ENCODE results near the gene DGKQ. TPM values are rescaled to one million over a fixed set of nuclear protein-coding genes. Genes with fewer than 3 reads are reported as not detected.

Gene DGKQ
- total RNA-seq, 2 experiments from 2014 or later: 22.9 to 27.6 TPM

- DNase-seq (no peak), ATAC-seq (no peak)
- no peaks in the 10 kb centered on the region for H3K27me3 Mint-ChIP-seq
- no peak overlapping the region for H3K4me3 Mint-ChIP-seq
- H3K9me3 Mint-ChIP-seq (ENCODE audit: low read depth): peaks cover 9% of the 10 kb centered on the region
- peaks cover 43% of the 10 kb centered on the region for H3K36me3 Mint-ChIP-seq
- H3K4me1 Mint-ChIP-seq: peaks cover 5% of the 10 kb centered on the region
- CTCF ChIA-PET: no interaction called here
- H3K27ac Mint-ChIP-seq: no peak overlapping the region
These were observed 62.8 kb downstream of the DGKQ start for GRCh38 chr4:910366-911091.

DNA sequence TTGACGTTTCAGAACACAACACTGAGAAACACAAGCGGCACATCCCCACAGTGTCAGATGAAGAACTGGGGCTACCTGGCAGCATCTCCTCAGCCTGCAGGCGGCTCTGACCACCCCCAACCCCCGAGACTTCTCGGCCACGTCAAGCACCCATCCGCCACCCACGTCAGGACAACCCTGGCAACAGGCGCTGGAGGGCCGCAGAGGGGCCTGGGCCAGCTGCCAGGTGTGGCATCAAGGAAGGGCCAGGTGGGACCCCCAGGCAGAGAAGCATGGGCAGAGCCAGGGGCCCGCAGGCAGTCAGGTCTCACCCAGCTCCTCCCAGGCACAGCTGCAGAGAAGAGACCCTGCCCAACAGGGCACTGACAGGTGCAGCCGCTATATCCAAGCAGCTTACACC is 63.5 kb downstream of the DGKQ start:
- no peak overlapping the region for H3K4me3 Mint-ChIP-seq
- no peaks in the 10 kb centered on the region for H3K4me1 Mint-ChIP-seq
- DNase-seq (no peak), ATAC-seq (no peak)
- H3K36me3 Mint-ChIP-seq: peaks cover 49% of the 10 kb centered on the region
- peaks cover 9% of the 10 kb centered on the region for H3K9me3 Mint-ChIP-seq (ENCODE audit: low read depth)
- no peaks in the 10 kb centered on the region for H3K27me3 Mint-ChIP-seq
- CTCF ChIA-PET: no interaction called here
- no peak overlapping the region for H3K27ac Mint-ChIP-seq

DNA sequence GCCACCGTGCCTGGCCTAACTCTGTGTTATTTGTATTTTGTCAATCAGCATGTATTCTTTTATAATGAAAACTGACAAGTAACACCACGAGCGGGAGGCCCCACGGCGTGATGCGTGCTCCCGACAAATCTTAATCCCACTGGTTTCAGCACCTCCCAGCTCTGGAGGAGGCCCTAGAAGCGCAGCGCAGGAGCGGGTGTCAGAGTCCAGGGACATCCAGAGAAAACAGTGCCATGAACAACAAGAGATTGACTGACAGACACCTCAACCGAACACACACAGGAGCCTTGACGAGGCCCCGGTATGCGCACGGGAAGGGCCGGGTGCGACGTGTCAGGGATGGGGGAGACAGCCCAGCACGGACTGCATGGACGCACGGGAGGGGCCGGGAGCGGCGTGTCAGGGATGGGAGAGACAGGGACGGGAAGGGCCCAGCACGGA is 64.2 kb downstream of the DGKQ start:
- Mint-ChIP-seq H3K27me3 (no peaks in the 10 kb centered on the region), H3K27ac (no peak overlapping the region), H3K4me1 (no peaks in the 10 kb centered on the region), H3K4me3 (no peak overlapping the region), H3K36me3 (peaks cover 52% of the 10 kb centered on the region), H3K9me3 (ENCODE audit: low read depth) (peaks cover 9% of the 10 kb centered on the region)
- ATAC-seq (no peak), DNase-seq (no peak)
- CTCF ChIA-PET: no interaction called here

Other genes with a start within 250 kb of the DGKQ start
- gene CPLX1, start 147.4 kb downstream of the DGKQ start, total RNA-seq: 1 to 10 TPM in 1 of 2 experiments, under 1 TPM in 1; 0.14 to 1.3 TPM
- 100 to 1,000 TPM; 152 to 176 TPM for gene GAK, start 41.3 kb downstream of the DGKQ start, total RNA-seq
- 10 to 100 TPM; 23.4 to 37.2 TPM for gene TMEM175, start 41.1 kb downstream of the DGKQ start, total RNA-seq
- gene IDUA, start 13.5 kb upstream of the DGKQ start, total RNA-seq: 10 to 100 TPM; 27.1 to 28.1 TPM
- not detected for gene SLC26A1, start 19.8 kb upstream of the DGKQ start, total RNA-seq
- 1 to 10 TPM; 8.4 to 9.3 TPM for gene FGFRL1, start 38.1 kb upstream of the DGKQ start, total RNA-seq
- gene RNF212, start 140.0 kb upstream of the DGKQ start, total RNA-seq: 1 to 10 TPM; 1.2 to 3.2 TPM
- 10 to 100 TPM; 11.7 to 28.0 TPM for gene SPON2, start 199.0 kb upstream of the DGKQ start, total RNA-seq

All from activated CD8-positive, alpha-beta memory T cell treated with anti-CD3 and anti-CD28 coated beads, Interleukin-2, amount 10 ng/mL, durations not matched to agents 7 days and 5 days (primary cell).